ELR (cell line): ENCODE data around the gene GRM1.
A peak's percentile ranks its signal among the peaks of the same experiment; 100 is the strongest.

Experiments
- DNase-seq: peaks from one replicate; pipeline ENCODE4 v3.0.0-alpha.2; 2015; ENCODE audit warnings: low read depth

The GRM1 gene

DNA sequence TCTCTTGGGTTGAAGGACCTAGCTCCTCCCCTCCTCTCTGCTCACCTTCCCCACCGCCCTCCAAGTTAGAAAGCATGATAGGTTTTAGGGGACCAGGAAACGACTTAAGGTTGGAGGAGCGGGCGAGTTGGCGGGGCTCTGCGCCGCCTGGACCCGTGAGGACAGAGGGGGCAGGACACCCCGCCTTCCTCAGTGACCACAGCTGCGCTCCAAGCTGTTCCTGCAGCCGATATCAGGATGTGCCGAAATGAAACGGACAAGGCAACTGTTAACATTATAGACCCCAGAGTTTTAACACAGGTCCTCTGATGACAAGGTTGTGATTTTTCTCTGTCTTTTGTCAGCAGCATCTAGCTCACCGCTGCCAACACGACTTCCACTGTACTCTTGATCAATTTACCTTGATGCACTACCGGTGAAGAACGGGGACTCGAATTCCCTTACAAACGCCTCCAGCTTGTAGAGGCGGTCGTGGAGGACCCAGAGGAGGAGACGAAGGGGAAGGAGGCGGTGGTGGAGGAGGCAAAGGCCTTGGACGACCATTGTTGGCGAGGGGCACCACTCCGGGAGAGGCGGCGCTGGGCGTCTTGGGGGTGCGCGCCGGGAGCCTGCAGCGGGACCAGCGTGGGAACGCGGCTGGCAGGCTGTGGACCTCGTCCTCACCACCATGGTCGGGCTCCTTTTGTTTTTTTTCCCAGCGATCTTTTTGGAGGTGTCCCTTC, at the start of gene GRM1:
TSS of gene GRM1 (plus strand) at position 212 of the 722 bp plus-strand sequence. CDS start at position 668, 456 bp downstream.
- no peak for DNase-seq

GRCh38 chr6:146009338-146009737, 19.5 kb upstream of the GRM1 start:
- no peak for DNase-seq

GRCh38 chr6:146014233-146014632, 14.6 kb upstream of the GRM1 start:
- DNase-seq: no peak

- no peak for DNase-seq
Measured at GRCh38 chr6:146017672-146018071, 11.2 kb upstream of the GRM1 start.

GRCh38 chr6:146026873-146027272, 2.0 kb upstream of the GRM1 start:
- no peak for DNase-seq

GRCh38 chr6:146027586-146028251, 1.1 kb upstream of the GRM1 start:
- DNase-seq: no peak

DNA sequence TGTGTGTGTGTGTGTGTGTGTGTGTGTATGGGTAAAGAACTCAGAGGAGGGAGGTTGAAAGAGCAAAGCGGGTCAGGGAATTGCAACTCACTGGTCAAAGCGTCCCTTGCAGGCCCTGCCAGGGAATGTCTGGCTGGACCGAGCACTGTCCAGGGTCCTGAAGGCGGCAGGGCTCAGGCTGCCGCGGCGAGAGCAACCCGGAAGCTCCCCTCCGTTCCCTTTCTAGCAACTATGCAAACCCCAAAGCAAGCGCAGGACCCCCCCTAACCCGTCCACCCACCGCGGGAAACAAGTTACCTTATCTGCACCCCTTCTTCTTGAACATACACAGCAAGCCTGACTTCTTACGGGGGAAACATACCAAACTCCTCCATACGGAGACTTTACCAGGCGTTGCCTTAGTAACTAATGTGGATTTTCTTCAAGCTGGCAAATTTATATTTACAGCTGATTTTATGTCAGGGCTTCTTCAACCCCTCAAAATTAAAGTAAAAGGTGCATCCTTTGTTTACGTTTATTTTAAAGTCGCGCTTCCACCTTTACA, 538 bp upstream of the GRM1 start:
- DNase-seq: peak; percentile 59

- DNase-seq: no peak
Measured at GRCh38 chr6:146029573-146030184, 817 bp downstream of the GRM1 start.

DNA sequence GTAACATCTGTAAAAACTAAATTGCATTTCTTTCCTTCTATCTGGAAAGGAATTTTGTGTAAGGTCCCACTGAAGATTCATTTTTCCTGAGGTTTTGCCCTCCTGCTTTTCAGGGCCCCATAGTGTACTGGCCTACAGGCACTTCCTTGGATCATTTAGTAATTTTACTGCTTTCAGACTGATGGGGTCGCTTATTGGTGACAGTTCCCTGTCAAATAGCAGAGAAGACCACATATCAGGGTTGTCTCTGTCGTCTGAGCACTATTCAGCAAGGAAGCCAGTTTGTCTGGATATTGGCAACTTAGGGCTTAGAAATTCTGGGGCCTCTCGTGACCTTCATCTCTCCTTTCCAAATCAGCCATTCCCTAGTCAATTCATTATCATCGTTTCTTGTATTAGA, 3.5 kb downstream of the GRM1 start:
- no peak for DNase-seq

DNA sequence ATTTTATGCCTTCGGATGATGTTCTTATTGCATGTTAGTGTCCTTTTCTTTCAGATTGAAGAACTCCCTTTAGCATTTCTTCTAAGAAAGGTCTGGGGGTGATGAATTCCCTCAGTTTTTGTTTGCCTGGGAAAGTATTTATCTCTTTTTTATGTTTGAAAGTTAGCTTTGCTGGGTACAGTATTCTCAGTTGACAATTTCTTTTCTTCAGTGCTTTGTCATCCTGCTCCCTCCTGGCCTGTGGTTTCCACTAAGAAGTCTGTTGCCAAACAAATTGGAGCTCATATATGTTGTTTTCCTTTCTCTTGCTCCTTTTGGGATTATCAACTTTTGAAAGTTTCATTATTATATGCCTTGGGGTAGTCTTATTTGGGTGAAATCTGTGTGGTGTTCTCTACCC, 11.5 kb downstream of the GRM1 start:
- DNase-seq: no peak

DNA sequence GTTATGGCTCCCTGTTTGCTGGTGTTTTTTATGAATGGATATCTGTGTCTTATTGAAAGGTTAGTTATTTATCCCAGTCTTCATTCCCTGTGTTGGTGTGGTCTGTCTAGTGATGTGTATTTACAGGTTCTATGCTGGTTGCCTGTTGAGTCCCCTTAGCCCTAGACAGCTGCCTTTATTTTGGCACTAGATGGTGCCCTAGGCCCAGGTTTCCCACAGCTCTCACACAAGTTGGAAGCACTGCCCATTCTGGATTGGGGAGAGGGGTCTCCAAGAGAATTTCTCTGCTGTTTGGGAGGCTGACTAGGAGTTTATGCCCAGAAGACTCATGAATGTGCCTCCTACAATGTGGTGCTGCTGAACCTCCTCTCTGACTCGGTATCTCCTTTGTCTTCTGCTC, 12.4 kb downstream of the GRM1 start:
- peak; percentile 47 for DNase-seq

- DNase-seq: no peak
Measured at GRCh38 chr6:146047371-146047770, 18.5 kb downstream of the GRM1 start.

DNA sequence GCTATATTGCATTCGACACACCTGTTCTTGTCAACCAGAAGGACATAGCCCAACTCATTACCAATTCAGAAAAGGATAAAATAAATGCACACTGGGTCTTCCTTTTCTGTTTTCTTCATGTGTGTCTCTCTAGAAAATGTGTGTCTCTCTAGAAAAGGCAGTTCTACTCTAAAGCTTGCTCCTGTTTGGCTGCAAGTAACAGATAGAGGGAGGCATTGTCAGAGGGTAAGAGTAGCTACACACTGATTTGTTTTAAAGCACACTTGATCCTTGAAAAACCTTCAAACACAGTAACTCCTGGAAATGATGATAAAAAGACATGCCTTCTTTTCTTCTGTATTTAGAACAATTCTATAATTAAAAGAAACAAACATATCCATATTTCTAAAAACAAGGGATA, 21.3 kb downstream of the GRM1 start:
- no peak for DNase-seq

- DNase-seq: no peak
Measured at GRCh38 chr6:146056506-146056905, 27.6 kb downstream of the GRM1 start.

DNA sequence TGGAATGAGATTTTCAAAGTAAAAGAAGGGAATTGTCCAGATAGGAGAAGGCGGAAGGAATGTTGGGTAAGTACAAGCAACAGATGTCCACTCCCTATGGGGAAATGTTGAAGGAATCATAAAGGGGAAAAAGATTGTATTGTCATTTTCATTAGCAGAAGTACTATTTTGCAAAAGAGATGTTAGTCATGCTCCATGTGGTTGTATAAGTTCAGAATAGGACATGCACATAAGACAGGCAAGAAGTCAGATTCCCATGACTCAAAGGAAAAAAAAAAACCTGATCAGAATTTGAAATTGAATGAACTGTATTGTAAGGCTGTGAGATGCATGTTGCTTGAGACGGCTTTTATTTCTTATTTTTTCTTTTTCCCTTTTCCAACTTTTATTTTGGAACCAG, 36.8 kb downstream of the GRM1 start:
- DNase-seq: no peak

DNA sequence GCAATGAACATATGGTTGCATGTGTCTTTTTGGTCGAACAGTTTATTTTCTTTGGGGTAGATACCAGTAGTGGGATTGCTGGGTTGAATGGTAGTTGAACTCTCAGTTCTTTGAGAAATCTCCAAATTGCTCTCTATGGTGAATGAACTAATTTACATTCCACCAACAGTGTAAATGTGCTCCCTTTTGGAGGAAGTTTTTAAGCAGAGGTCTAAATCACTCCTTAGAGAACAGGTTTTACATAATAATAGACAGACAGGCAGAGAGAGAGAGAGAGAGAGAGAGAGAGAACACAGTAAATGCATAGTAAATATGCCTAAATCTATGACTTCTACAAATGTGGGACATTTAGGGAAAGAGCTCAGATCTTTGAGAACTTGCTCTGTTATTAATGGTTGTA, 37.6 kb downstream of the GRM1 start:
- no peak for DNase-seq

- no peak for DNase-seq
Measured at GRCh38 chr6:146071781-146072180, 42.9 kb downstream of the GRM1 start.

- DNase-seq: no peak
Measured at GRCh38 chr6:146077992-146078391, 49.1 kb downstream of the GRM1 start.

- DNase-seq: no peak
Measured at GRCh38 chr6:146087386-146087785, 58.5 kb downstream of the GRM1 start.

GRCh38 chr6:146090474-146090873, 61.6 kb downstream of the GRM1 start:
- DNase-seq: peak; percentile 6

DNA sequence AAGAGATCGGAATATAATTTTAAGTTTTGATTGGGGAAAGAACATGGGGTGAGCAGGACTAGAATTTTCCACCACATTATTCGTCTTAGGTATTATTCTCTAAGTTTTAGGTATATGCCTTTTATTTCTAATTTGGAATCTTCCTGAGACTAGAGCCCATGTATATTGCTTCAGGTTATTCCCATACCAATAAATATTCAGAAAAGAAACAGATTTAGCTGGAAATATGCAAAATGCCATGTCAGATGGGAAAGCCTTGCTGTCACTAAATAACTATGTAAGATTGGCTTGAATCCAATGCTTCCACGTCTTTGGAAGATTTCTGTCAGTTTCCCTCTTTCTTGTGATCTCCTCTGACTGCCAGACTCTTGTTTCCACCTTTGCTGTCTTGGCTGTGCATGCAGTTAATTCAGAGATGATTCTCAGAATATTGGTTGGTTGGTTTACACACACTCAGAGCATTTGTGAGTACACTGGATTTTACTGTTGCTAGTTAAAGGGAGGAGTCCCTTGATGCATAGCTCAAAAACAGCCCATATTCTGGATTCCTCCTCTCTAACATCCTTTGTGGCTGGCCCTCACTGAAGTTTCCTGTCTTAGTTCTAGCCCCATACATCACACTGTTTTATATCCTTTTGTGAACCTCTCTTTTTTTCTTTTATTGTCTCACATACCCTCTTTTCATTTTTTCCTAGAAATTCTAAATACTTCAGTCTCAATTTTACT, 64.3 kb downstream of the GRM1 start:
- DNase-seq: no peak

DNA sequence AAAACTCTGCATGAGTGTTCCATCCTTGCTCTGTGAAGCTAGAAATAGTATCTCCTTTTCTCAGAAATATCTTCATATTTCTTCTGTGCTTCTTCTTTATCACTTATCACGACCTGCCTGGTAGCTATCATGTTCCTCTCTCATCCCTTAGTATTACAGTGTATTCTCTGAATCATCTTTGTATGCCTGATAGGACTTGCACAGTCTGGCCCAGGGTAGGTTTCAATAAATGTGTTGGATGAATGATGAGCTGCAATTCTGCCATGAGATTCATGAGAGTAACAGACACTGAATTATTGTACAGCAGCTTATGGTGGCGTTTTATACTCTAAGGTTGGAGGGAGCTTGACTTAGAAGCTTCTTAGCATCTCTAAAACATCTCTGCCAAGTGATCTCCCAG, 66.6 kb downstream of the GRM1 start:
- DNase-seq: no peak
